ENCODE data around the gene GALNT7.

The GALNT7 gene

DNA sequence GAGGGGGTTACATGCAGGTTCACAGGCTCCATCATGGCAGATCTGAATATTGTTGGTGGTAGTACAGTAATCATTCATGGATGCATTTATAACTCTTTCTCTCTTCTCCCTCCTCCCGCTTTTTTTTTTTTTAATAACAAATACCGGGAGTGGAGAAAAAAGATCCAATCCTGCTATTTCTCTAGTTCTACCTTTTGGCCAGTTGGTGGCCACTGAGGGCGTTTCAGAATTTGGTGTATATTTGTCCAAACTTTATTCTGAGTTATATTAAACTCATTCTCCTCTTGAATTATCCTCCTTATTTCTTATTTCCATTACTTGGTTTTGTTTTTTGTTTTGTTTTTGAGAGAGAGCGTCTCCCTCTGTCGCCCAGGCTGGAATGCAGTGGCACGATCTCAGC is 90.7 kb downstream of the GALNT7 start:
- in situ Hi-C loops (cut with MboI; ENCODE audit: low sequenced_read_pairs) = loop anchor here (25.0 kb wide), 1 partner anchor 247 kb away; no protein-coding TSS in a partner anchor

DNA sequence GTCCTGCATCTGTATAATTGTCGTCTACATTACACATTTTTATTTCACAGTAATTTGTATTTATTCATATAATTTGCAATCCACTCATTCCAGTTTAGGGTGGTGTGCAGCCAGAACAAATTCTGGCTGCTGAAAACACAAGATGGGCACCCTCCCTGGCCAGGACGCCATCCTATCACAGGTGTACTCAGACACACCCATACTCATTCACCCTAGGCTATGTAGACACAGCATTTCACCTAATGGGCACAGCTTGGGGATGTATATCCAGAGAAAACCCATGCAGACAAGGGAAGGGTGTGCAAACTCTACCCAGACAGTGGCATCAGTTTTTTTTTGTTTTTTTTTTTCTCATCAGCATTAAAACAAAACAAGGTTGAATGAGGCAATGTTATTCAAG is 92.4 kb downstream of the GALNT7 start:
- in situ Hi-C loops (cut with MboI; ENCODE audit: low sequenced_read_pairs) = loop anchor here (25.0 kb wide), 1 partner anchor 249 kb away; no protein-coding TSS in a partner anchor

DNA sequence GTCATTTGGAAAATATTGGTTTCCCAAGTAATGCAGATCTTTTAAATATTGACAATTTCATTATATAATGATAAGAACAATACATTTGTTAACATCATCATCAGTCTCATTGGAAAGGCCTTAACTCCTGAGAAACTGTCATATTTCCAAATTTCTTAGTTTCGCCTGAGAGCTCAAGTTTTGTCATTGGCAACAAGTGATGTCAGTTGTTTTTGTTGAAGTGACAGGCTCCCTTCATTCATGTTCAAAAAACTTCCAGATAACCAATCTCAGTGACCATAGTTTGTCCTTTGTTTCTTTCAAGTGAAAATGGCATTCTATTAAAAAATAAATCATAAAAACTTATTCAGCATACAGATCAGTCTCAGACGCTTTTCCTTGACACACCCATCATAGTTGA is 93.8 kb downstream of the GALNT7 start:
- in situ Hi-C loops (cut with MboI; ENCODE audit: low sequenced_read_pairs) = loop anchor here (25.0 kb wide), 1 partner anchor 250 kb away; no protein-coding TSS in a partner anchor

DNA sequence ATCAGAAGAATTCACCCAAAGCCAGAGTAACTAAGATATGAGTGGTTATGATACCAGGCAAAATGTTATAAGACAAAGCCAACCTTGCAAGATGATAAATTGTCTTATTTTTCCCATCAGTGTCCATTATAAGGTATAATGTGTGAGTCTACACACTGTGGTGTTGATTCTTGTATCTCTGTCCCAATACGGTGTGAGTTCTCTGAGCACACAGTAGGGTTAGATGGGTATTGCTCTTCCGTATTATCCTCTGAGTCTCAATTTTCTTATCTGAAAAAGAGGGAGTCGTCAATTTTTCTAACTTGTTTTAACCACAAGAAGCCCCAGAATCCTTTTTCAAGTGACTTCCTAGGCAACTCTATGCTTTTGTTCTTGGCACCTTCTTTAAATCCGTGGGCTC is 95.6 kb downstream of the GALNT7 start:
- in situ Hi-C loops (cut with MboI; ENCODE audit: low sequenced_read_pairs) = loop anchor here (25.0 kb wide), 1 partner anchor 252 kb away; no protein-coding TSS in a partner anchor

DNA sequence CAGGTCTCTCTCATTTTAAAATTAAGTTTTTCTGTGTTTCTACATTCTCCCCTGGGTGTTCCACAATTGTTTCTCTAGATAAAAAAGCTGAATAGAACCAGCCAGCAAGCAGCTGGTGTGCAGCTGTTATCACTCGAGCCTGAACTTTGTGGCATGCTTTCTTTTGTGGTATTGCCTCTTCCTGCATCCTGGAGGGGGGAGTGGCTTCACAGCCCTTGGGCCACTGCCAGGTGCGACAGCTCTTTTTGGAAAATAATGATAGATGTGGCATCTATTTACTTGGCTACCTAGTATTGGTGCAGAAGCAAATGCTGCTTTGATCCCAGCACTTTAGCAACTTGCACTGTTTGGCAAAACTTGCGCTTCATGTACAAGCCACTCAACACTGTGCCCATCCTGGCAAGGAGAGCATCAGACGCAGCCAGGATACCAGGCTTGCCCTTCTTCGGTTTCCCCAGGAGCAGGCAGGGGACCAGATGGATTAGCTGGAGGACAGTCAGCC is 96.1 kb downstream of the GALNT7 start:
- in situ Hi-C loops (cut with MboI; ENCODE audit: low sequenced_read_pairs) = loop anchor here (25.0 kb wide), 1 partner anchor 252 kb away; no protein-coding TSS in a partner anchor

DNA sequence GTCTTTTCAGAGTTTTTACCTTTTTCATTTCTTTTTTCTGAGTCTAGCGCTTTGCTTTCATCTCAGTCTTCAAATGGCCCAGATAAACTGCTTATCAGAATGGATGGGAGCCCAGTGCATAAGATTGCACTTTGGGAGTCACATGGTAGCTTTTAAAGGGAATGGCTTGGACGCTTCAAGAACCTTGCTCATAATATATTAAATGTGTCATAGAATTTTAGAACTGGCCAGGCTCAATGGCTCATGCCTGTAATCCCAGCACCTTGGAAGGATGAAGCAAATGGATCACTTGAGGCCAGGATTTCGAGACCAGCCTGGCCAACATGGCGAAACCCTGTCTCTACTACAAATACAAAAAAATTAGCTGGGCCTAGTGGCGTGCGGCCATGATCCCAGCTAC is 97.1 kb downstream of the GALNT7 start:
- in situ Hi-C loops (cut with MboI; ENCODE audit: low sequenced_read_pairs) = loop anchor here (25.0 kb wide), 1 partner anchor 253 kb away; no protein-coding TSS in a partner anchor

DNA sequence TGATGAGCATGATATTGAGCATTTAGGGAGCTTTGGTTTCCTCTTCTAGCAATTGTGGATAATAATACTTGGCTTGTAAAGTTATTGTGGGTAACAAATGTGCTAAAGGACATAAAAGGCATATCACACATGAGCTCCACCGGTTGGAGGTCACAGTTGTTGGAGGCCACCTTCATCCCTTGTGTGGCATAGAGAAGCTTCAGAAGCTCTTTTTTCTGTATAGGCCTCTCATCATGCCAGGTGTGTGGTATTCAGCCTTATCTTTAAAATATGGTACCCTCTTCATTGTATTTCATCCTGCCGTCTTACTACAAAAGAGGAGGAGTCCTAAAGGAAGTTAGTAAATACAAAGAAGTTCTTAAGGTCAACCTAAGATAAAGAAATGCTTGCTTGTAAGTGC is 99.1 kb downstream of the GALNT7 start:
- in situ Hi-C loops (cut with MboI; ENCODE audit: low sequenced_read_pairs) = loop anchor here (25.0 kb wide), 1 partner anchor 255 kb away; no protein-coding TSS in a partner anchor

DNA sequence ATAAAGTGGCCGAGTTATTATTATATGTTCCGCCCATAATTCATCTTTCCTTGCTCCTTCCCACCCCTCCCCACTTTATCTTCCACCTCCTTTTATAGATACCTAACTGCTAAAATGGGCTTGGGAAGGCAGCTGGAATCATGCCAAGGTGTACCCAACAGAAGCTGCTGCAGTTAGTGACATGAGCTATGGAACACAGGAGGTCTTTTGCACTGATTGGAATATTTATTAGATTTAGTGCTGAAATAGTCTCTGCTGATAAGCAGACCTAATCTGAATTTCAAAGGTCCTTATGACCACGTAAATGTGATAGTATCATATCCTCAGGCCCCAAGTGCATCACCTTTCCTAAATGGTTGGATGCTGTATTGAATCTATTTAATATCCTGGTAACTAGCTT is 100.7 kb downstream of the GALNT7 start:
- in situ Hi-C loops (cut with MboI; ENCODE audit: low sequenced_read_pairs) = loop anchor here (25.0 kb wide), 1 partner anchor 257 kb away; no protein-coding TSS in a partner anchor

DNA sequence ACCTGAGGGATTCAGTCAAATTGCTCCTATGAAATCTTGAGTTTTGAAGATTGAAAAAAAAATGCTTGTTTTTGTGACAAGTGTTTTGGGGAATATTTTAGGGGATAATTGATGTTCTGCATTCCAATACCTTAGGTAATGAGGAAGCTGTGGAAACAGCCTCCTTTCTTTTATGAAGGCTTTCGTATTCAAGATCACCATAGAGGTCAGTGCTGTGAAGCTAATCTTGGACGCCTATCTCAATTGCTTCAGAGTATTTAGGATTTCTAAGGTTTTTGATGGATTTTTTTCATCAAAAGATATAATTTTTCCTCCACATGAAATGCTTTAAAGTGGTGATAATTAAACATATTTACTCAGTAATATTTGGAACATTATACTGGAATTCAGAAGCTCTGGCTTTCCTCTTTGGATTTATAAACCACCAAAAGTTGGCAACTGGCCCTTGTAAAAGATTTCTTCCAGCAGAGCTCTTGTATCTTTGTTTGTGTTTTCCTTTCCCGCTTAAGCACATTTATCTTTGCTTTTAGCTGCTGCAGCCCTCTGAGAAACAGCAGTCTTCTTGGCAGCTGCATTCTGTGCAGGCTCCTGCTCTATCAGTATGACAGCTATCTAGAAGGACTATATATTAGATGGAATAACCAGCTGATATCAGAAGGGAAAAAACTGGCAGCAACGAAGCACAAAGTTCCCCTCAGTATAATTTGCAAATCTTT is 101.9 kb downstream of the GALNT7 start:
- in situ Hi-C loops (cut with MboI; ENCODE audit: low sequenced_read_pairs) = loop anchor here (25.0 kb wide), 1 partner anchor 258 kb away; no protein-coding TSS in a partner anchor

DNA sequence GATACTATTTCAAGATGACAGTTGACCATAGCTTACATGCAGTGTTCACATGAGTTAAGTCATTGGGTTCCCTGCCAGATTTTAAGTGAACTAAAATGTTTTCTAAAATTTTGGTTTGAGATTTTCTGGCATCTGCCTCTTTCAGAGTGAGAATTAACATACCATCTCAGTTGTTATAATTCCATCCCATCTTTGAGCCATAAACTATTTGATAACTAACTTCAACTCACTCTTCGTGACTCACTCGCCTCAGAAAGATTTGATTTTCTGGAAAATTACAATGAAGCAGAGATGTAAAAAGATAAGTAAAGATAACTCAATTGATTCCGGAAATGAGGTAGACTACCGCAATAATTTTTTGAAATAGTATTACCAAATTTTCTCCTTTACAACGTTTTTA is 103.7 kb downstream of the GALNT7 start:
- in situ Hi-C loops (cut with MboI; ENCODE audit: low sequenced_read_pairs) = loop anchor here (25.0 kb wide), 1 partner anchor 260 kb away; no protein-coding TSS in a partner anchor

DNA sequence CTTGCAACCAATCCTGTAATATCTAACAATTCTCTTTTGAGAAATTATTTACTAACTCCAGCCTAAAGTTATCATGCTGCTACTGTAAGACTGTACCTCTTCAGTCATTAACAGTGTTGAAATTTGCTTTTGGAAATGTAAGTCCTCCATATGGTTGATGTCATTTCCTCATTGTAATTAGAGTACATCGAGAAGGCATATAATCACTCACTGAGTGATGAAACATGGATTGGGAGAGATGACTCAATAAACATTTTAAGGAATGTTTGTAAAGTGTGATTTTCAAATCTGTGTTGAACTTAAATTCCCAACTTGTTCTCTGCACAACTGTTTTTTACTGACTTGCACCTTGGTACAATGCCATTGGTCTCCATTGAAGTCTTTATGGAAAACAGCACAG is 104.4 kb downstream of the GALNT7 start:
- in situ Hi-C loops (cut with MboI; ENCODE audit: low sequenced_read_pairs) = loop anchor here (25.0 kb wide), 1 partner anchor 261 kb away; no protein-coding TSS in a partner anchor

DNA sequence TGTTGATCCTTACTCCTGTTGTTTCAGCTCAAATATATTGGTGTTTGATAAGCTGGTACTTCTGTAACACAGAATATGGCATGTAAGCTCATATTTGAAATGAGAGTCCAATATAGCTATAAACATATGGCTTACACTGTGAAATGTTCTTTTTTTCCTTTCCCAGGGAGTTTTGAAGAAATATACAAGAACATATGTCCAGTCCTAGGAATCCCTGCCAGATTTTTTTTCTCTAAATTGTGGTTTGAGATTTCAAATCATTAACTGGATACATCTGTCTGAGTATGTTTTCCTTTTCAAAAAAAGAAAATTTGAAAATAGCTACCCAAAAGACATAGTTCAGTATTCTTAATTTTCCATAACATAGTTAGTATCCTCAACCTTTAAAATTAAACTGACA is 105.3 kb downstream of the GALNT7 start:
- in situ Hi-C loops (cut with MboI; ENCODE audit: low sequenced_read_pairs) = loop anchor here (25.0 kb wide), 1 partner anchor 262 kb away; no protein-coding TSS in a partner anchor

DNA sequence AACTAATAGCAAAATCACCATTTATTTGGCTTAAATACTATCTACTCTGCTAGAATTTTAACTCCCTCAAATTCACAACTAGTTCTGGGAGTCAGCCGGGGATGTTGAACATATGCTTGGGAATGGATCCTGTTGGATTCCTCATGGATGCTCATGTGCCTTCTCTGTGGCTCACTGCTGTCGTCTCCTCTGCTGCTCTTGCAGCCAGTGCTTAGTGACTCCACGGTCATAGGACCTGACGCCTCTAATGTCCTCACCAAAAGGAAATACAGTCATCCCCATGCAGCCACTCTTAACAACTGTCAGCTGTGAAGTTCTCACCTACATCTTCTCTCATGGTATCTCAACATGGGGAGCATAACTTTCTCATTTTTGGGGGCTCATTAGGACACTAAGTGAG is 106.1 kb downstream of the GALNT7 start:
- in situ Hi-C loops (cut with MboI; ENCODE audit: low sequenced_read_pairs) = loop anchor here (25.0 kb wide), 1 partner anchor 262 kb away; no protein-coding TSS in a partner anchor

DNA sequence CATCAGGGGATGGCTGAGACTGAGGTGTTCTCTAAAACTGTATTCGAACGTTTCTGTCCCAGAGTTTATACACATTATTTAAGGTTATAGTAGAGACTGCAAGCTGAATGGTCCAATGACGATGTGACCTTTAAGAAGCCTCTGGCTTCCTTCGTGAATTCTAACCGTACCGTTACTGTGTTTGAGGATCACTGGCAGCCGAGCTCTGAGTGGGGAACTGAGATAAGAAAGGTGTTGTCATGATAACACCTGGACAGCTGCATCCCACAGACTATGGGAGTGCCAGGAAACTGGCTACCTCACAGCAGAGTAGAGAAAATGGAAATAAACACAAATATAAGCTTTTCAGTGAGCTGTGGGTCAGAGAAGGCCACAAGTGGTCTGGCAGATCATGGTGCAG is 106.5 kb downstream of the GALNT7 start:
- in situ Hi-C loops (cut with MboI; ENCODE audit: low sequenced_read_pairs) = no loop called here

DNA sequence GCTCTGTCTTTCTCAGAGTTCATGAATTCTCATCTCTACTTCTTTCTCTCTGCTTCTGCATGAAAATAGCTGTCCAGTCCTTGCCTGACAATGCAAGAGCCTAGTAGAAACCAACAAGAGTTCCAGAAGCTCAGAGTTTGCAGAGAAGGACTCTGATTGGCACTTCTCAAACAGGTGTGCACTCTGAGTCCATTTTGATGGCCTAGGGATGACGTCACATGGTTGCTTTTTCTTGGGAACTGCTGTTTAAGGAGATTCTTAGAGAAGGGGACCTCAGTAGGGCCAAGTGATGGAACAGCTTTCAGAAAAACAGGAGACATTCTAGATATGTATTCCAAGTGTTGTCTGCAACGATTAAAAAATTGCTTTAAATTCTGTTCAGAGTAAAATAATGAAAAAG is 108.7 kb downstream of the GALNT7 start:
- in situ Hi-C loops (cut with MboI; ENCODE audit: low sequenced_read_pairs) = no loop called here

DNA sequence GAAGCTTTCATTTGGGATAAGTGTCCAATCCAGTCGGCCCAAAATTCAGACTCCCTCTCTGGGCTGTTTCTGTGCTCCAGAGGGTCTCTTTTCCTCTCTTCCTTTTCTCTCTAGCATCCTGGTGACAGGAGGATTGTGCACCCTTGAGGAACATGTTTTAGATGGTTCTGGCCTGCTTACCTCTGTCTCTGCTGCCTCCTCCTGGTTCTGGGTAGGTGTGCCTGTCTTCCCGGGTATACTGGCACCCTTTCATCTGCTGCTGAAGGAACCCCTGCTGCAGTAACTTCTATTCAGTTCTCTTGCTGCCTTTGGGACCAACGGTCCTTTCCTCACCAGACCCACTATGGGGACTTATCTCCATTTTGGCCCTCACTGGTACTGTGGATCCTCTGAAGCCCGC is 112.4 kb downstream of the GALNT7 start:
- in situ Hi-C loops (cut with MboI; ENCODE audit: low sequenced_read_pairs) = no loop called here

DNA sequence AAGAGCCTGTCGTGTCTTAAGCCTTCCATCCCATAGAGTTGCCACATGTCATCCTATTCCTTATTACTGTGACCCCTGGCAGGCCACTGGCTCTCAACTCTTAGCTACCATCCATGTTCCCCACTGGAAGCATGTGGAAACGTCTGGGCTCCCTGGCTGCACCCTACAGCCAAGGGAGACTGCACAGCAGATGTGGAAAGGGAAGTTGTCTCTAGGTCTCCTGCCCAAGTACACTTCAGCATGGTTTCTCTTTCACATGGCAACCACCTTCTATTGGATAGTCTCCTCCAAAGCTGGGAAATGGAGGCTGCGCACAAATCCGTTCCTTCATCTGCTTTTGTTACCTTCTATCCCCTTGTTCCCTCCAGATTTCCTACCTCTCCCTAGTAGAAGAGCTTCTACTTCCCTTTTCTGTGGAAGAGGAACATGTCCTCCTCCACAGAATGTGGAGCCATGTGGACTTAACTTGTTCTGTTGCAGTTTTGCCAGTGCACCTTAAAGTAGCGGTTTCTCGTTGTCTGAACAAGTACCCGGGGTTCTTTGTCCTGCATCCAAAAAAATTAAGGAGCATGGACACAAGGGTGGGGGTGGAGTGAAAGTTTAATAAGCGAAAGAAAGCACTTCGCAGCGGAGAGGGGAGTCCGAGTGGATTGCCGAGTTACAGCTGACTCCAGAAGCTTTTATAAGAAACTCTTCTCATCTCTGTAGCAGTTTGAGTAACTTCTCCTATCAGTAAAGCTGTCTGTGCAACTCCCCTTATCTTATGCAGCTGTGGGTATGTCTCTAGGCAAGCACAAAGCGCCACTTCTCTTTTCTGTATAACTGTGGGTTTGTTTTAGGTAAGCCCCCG is 113.0 kb downstream of the GALNT7 start:
- in situ Hi-C loops (cut with MboI; ENCODE audit: low sequenced_read_pairs) = no loop called here

DNA sequence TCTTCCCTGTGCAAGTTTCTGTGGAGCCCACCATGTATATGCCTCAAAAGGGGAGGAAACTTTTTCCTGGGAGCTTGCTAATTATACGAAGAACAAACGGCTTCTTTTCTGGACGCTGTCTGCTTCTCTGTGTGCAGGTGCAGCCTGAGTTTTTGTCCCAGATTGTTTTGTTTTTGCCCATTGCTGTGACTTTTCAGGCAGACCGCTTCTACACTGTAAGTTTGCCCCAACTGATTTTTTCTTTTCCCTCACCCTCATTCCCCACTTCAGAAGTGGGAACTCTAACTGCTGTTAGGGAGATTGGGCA is 113.6 kb downstream of the GALNT7 start:
- in situ Hi-C loops (cut with MboI; ENCODE audit: low sequenced_read_pairs) = no loop called here

DNA sequence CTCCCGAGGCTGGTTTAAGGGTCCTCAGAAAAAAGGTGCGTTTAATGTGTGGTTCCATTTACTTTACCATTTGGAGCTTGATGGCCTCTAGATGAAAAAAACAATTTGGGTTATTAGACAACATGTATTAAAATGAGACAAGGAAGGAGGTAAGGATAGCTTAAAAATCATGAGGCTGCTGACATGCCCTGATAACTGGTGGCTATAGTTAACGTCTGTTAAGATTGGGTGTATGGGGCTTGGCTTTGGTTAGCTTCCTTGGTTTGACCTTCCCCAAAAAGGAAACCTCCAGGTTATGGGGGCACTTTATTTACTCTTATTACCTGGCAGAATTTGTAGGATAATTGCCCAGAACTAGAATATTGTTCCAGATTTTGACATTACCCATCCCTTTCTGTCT is 114.0 kb downstream of the GALNT7 start:
- in situ Hi-C loops (cut with MboI; ENCODE audit: low sequenced_read_pairs) = no loop called here

DNA sequence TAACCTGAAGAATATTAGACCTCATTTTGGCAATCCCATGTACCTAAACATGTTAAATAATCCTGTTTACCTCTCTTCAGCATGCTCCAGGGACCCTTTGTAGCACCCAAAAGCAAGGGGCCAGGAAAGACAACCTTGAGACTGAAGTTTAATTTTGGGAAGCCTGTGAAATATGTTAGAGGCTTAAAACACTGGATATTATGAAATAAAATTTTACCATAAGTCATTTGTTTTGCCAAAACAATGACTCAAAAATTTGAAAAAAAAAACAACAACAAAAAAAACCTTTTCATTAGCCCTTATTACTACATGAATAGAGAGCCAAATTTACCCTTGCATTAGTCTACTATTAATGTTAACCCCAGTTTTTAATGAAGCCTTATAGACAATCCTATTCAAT is 115.9 kb downstream of the GALNT7 start:
- in situ Hi-C loops (cut with MboI; ENCODE audit: low sequenced_read_pairs) = no loop called here

DNA sequence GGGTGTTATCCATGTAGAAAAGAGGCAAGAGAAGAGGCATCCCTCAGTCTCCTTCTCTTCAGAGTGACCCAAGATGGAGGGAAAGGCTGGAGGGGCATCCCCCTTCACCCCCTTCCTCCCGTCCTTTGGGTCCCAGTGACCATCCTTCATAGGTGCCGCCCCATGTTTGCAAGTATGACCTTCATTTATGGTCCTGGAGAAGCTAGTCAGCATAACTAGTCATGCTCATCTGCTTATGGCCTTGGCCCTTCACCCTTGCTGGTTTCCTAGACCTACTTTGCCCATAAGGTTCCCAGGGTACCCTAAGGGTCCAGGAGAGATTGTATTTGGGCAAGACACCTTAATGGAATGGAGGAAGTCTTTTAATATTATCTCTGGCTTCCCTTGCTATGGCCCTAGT is 118.9 kb downstream of the GALNT7 start:
- in situ Hi-C loops (cut with MboI; ENCODE audit: low sequenced_read_pairs) = no loop called here
